PC-3 (cell line): ENCODE results near the gene NAA38. TPM values are rescaled to one million over a fixed set of nuclear protein-coding genes. Genes with fewer than 3 reads are reported as not detected.

Experiments used
- ATAC-seq: fragments of 200-7000 bp; cut with Tn5 transposase; 2 replicates; pipeline ENCODE4 v1.9.1; 2020; ENCODE audit warnings: mild to moderate bottlenecking, moderate library complexity
- BruUV-seq: library from RNA; stranded (reverse); fragments of 400-500 nt; replicated peaks from 2 replicates; lab custom pipeline; 2021; lab: Mats Ljungman, UMichigan
- CTCF ChIA-PET: fragments of 300-600 bp; sonication (Branson Sonifier 250); formaldehyde crosslinking; loops from one replicate; lab custom pipeline; 2022; ENCODE audit warnings: antibody characterized with exemption; lab: Charles Lee
- POLR2A ChIA-PET: fragments of 300-600 bp; sonication (Branson Sonifier 250); formaldehyde crosslinking; loops from one replicate; lab custom pipeline; 2022; ENCODE audit warnings: antibody characterized with exemption; ENCODE audit not compliant: unreplicated experiment; lab: Charles Lee
- DNase-seq: peaks from one replicate; pipeline ENCODE4 v3.0.0-alpha.2; 2015
- H2AFZ ChIP-seq: fragments of 300-600 bp; sonication (generic); 2 replicates; pipeline ENCODE4 v1.6.0; 2016; ENCODE audit warnings: antibody characterized with exemption, low read length
- H3F3A ChIP-seq: fragments of 300-600 bp; sonication (generic); one replicate; pipeline ENCODE4 v1.6.0; 2017; ENCODE audit warnings: antibody characterized with exemption, low read length, control low read depth, mild to moderate bottlenecking; ENCODE audit not compliant: unreplicated experiment
- H3K27ac ChIP-seq: fragments of 300-600 bp; sonication (generic); 2 replicates; pipeline ENCODE4 v1.5.1; 2016; ENCODE audit warnings: mild to moderate bottlenecking, low read length
- H3K27me3 ChIP-seq: fragments of 300-600 bp; sonication (generic); 2 replicates; pipeline ENCODE4 v1.6.1; 2016; ENCODE audit warnings: low read length, mixed read lengths
- H3K36me3 ChIP-seq: fragments of 300-600 bp; sonication (generic); 2 replicates; pipeline ENCODE4 v1.6.1; 2016; ENCODE audit warnings: low read depth, mixed run types, low read length, mixed read lengths
- H3K4me1 ChIP-seq: fragments of 300-600 bp; sonication (generic); 2 replicates; pipeline ENCODE4 v1.5.1; 2016; ENCODE audit warnings: low read length; ENCODE audit not compliant: insufficient read depth
- H3K4me2 ChIP-seq: fragments of 300-600 bp; sonication (generic); 2 replicates; pipeline ENCODE4 v1.6.0; 2016; ENCODE audit warnings: low read length
- H3K4me3 ChIP-seq: fragments of 300-600 bp; sonication (generic); 2 replicates; pipeline ENCODE4 v1.5.1; 2016; ENCODE audit warnings: mild to moderate bottlenecking, low read length, mixed read lengths
- H3K79me2 ChIP-seq: fragments of 300-600 bp; sonication (generic); 2 replicates; pipeline ENCODE4 v1.6.1; 2017; ENCODE audit warnings: low read length, mixed read lengths
- H3K9ac ChIP-seq: fragments of 300-600 bp; sonication (generic); 2 replicates; pipeline ENCODE4 v1.6.0; 2016; ENCODE audit warnings: mild to moderate bottlenecking, low read length
- H3K9me2 ChIP-seq: fragments of 300-600 bp; sonication (generic); replicated peaks from 2 replicates; pipeline ENCODE4 v1.6.1; 2016; ENCODE audit warnings: mixed run types, low read length, mixed read lengths
- H3K9me3 ChIP-seq: fragments of 300-600 bp; sonication (generic); 2 replicates; pipeline ENCODE4 v1.6.1; 2016; ENCODE audit warnings: low read length, mixed read lengths
- H4K20me1 ChIP-seq: fragments of 300-600 bp; sonication (generic); 2 replicates; pipeline ENCODE4 v1.6.1; 2016; ENCODE audit warnings: low read length, mixed read lengths
- CTCF ChIP-seq: fragments of 300-600 bp; sonication (generic); conservative IDR thresholded peaks from 2 replicates; pipeline ENCODE4 v1.5.1; 2017; ENCODE audit warnings: antibody characterized with exemption, low read depth, mild to moderate bottlenecking, low read length
- EZH2 ChIP-seq: fragments of 300-600 bp; sonication (generic); IDR thresholded peaks from one replicate; pipeline ENCODE4 v1.6.1; 2017; ENCODE audit warnings: antibody characterized with exemption, mild to moderate bottlenecking, low read length; ENCODE audit not compliant: unreplicated experiment
- EZH2phosphoT487 ChIP-seq: fragments of 300-600 bp; sonication (generic); IDR thresholded peaks from 2 replicates; pipeline ENCODE4 v1.6.1; 2018; ENCODE audit warnings: mild to moderate bottlenecking, antibody characterized with exemption, low read length, borderline replicate concordance
- intact Hi-C: fragments of 100-400 bp; cut with micrococcal nuclease; formaldehyde crosslinking; loops from 2 replicates; pipeline ENCODE4 v1.9.0; 2023
- total RNA-seq: library from RNA; depleted of rRNA; stranded (reverse); fragments of >200 nt; gene quantifications from 2 replicates; pipeline ENCODE4 v1.2.3, GENCODE V29; 2014

The NAA38 gene
- total RNA-seq, 1 experiment from 2014 or later, result 403 TPM

GRCh38 chr17:7855660-7856010 is 1.7 kb downstream of the NAA38 start:
- DNase-seq (no peak), ATAC-seq (no peak)
- no peaks in the 10 kb centered on the region for H4K20me1 ChIP-seq
- H3K4me1 ChIP-seq, result peaks cover 25% of the 10 kb centered on the region
- POLR2A ChIA-PET, result interaction anchor here (0.6 kb wide), 2 partner anchors 121 to 335 kb away, joined by 11 to 17 read pairs; no protein-coding TSS in a partner anchor
- H3K9me3 ChIP-seq, result no peaks in the 10 kb centered on the region
- H3K9ac ChIP-seq, result peak overlapping the region; percentile 94; the same call in 1 of the 2 replicates
- CTCF ChIA-PET, result interaction anchor here (0.6 kb wide), 3 partner anchors 31 to 134 kb away, joined by 3 to 4 read pairs (median 4); no protein-coding TSS in a partner anchor
- intact Hi-C loops, result loop anchor here (2.0 kb wide), 2 partner anchors 13 to 21 kb away; partner anchors contain the start of gene KDM6B
- no peak overlapping the region for H2AFZ ChIP-seq
- H3K4me2 ChIP-seq, result peak overlapping the region; percentile 97
- TF ChIP-seq EZH2 (no peak), CTCF (no peak)
- no peaks in the 10 kb centered on the region for H3K27me3 ChIP-seq
- peaks cover 8% of the 10 kb centered on the region; the same call in 1 of the 2 replicates for H3K36me3 ChIP-seq
- H3K9me2 ChIP-seq, result no peaks in the 10 kb centered on the region
- no TSS peak for BruUV-seq
- peak overlapping the region; percentile 90 for H3K4me3 ChIP-seq
- H3K79me2 ChIP-seq, result peaks cover 46% of the 10 kb centered on the region
- H3F3A ChIP-seq, result no peaks in the 10 kb centered on the region
- no peak overlapping the region for H3K27ac ChIP-seq

- Histone ChIP-seq H3K9me2 (no peaks in the 10 kb centered on the region), H3K9me3 (no peaks in the 10 kb centered on the region), H3K27me3 (no peaks in the 10 kb centered on the region), H2AFZ (no peak within 1 kb of the TSS), H3K4me2 (peak within 1 kb of the TSS; percentile 97), H3K4me3 (peak within 1 kb of the TSS; percentile 90), H4K20me1 (no peaks in the 10 kb centered on the region), H3K4me1 (peaks cover 25% of the 10 kb centered on the region), H3K9ac (peak within 1 kb of the TSS; percentile 94), H3K36me3 (peaks cover 8% of the 10 kb centered on the region; the same call in 1 of the 2 replicates), H3F3A (no peaks in the 10 kb centered on the region), H3K27ac (no peak within 1 kb of the TSS), H3K79me2 (peaks cover 40% of the 10 kb centered on the region)
- no TSS peak for BruUV-seq
- DNase-seq (no peak), ATAC-seq (no peak)
- no peak for TF ChIP-seq CTCF
- no peak for TF ChIP-seq EZH2
- no peak for TF ChIP-seq EZH2phosphoT487
- ChIA-PET CTCF (interaction anchor here (0.6 kb wide), 3 partner anchors 30 to 135 kb away, joined by 3 to 4 read pairs (median 4); no protein-coding TSS in a partner anchor), POLR2A (interaction anchor here (0.6 kb wide), 2 partner anchors 120 to 335 kb away, joined by 11 to 17 read pairs; no protein-coding TSS in a partner anchor)
- intact Hi-C loops, result no loop called here
Measured at GRCh38 chr17:7854851-7855659, 2.3 kb downstream of the NAA38 start, which contains the start of gene TMEM88. TSS of gene TMEM88 (plus strand) at chr17:7855066. CDS start at chr17:7855075, 9 bp downstream.
